HG03558 (cell line): Measurements from ENCODE around the gene KRTAP4-7.
"Not testable (repeated sequence)": the region's sequence is repeated elsewhere in the genome, so short reads cannot be mapped to it uniquely, and the experiment has no call there.

Source experiments
- ATAC-seq: cut with Tn5 transposase; IDR thresholded peaks from one replicate; pipeline ENCODE4 v1.9.1; 2021; ENCODE audit warnings: moderate number of reproducible peaks; ENCODE audit not compliant: unreplicated experiment; ENCODE audit errors: extremely low read depth

Gene KRTAP4-7

GRCh38 chr17:41105347-41105746 lies 21.4 kb downstream of the KRTAP4-7 start, which contains the start of gene KRTAP4-9:
Gene KRTAP4-9 (plus strand): TSS chr17:41105389. CDS start chr17:41105389, 0 bp downstream.
- not testable (repeated sequence) for ATAC-seq

- ATAC-seq: no peak
Measured at GRCh38 chr17:41107941-41108450, 24.0 kb downstream of the KRTAP4-7 start.

DNA sequence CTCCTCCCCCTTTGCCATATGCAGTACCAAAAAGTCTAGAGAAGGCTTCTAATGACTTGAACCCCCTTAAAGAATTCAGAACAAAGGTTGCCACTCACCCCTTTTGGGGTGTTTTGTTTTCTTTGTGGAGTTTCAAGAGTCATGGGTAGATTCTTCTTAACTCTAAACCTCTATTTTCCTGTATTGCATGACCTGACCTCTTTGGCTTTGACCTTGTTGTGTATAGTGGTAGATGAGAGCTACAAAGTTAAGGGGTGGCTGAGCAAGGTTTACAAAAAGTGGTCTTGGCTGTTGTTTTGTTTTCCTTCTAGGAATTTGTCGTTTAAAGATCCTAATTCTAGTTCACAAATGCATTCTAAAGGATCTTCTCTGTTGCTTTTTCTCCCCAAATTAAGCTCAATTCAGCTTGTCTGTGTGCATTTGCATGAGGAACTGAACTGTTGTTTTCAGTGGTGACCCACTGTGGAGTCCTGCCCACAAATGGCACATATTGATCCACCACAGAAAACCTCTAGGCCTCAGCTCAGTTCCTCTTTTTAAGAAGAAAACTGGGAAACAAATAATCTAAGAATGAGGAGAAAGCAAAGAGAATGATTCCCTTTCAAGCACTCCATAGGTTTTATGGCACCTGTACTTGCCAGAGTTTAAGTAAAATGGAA lies 24.9 kb downstream of the KRTAP4-7 start:
- ATAC-seq: not testable (repeated sequence)

GRCh38 chr17:41111151-41111885 lies 27.4 kb downstream of the KRTAP4-7 start:
- no peak for ATAC-seq

DNA sequence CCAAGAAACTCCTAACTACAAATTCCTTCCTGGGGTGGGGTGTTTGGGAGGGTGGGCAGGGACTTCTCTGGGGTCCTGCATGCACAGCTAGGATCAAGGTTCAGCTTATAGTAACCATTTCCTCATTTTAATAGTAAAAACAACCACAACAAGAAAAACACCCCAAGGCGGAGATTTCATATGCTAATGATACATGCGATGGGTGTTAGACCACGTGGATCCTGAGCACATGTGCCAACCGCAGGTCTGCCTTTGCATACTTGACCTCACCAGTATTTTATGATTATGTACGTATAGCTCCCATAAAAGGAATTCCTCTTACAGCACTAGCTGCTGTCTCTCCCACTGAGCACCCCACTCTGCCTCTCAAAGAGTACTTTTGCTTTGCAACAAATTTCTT lies 32.3 kb downstream of the KRTAP4-7 start:
- no peak for ATAC-seq

- not testable (repeated sequence) for ATAC-seq
Measured at GRCh38 chr17:41117846-41118386, 34.0 kb downstream of the KRTAP4-7 start, which contains the start of gene KRTAP4-11. Gene KRTAP4-11 (minus strand): TSS chr17:41118373. CDS start chr17:41118315, 58 bp downstream.

DNA sequence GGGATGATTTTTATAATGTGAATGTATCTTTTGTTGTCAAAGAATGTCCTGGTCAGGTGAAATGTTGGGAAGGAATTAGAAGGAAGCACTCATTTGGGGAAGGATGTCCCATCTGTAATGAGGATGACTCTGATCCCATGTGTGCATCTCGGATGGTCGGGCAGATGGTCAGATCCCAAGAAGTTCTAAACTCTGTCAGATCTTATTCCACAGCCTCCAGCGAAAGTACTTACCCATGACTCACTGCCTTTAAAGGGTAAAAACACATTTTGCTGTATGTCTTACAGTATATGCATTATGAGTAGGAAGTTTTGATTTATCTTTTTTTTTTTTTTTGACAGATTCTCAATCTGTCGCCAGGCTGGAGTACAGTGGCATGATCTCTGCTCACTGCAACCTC lies 34.8 kb downstream of the KRTAP4-7 start:
- no peak for ATAC-seq

DNA sequence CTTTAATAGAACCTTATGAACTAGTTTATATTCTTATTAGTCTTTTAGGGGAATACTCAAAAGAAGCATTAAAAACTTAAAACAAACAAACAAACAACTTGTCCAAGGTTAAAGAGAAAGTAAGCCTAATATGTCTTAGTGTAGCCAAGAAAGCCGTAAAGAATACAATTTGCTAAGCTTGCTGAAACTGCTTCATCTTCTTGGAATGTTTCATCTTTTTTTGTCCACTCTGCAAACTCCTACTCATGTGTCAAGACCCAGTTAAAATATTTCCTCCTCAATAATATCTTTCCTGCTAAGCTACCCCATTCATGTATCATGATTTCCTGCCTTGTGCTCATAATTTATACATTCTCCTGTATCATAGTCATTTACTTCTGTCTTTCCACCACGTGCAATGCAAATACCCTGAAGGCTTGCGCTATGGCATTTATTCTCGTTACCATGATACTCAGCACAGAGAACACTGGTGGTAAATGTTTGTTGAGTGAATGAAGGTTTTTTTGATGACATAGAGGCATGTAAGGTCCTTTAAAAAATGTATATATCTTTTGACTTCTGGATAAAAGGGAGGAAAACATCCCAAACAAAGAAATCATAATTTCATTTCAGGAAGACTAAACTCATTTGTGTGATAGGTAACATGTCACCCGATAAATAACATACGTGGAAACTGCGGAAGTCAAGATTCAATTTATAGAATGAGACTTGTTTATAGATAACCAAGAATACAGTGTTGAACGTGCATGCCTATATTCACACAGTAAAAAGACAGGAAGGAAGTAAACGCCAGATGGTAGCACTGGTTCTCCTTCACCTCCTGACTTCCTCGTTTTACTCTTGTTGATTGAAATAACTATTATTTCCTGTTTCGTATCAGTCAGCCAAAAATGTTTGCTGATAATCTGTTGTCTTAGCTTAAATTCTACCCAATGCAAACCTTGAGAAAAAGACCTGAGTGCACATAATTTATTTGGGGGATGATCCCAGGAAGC lies 36.0 kb downstream of the KRTAP4-7 start:
- not testable (repeated sequence) for ATAC-seq

DNA sequence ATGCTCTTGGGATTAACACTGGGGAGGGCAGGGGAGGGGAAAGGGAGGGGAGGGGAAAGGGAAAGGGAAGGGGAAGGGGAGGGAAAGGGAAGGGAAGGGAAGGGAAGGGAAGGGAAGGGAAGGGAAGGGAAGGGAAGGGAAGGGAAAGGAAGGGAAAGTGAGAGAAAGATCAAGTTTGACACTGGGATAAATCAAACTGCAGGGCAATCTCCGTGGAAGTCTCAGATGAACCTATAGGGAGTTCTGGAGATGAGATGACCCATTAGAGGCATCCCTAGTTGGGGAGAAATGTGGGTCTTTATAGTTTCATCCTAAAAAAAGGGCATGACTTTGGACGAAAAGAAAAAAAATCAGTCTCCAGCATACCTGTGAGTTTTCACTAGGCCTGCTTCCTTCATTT lies 37.8 kb downstream of the KRTAP4-7 start:
- ATAC-seq: no peak

DNA sequence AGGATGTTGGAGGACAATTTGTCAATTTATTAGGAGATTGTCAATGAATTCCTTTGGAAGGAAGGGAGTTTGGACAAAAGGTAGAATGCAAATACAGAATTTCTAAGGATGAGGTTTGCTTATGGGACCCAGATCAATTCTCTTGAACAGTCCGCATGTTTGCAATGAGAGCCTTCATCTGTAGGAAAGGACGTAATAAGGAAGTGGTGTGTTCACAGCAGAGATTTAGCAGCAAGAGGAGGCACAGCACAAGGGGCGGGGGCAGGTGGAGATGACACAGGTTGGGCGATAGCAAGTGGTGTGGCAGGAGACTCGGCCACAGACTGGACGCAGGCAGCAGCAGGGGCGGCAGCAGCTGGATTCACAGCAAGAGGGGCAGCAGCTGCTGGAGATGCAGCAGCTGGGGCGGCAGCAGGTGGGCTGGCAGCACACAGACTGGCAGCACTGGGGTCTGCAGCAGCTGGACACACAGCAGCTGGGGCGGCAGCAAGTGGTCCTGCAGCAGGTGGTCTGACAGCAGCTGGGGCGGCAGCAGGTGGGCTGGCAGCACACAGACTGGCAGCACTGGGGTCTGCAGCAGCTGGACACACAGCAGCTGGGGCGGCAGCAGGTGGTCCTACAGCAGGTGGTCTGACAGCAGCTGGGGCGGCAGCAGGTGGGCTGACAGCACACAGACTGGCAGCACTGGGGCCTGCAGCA lies 39.5 kb downstream of the KRTAP4-7 start:
- ATAC-seq: not testable (repeated sequence)

- not testable (repeated sequence) for ATAC-seq
Measured at GRCh38 chr17:41123991-41124371, 40.0 kb downstream of the KRTAP4-7 start, which contains the start of gene KRTAP4-12. Gene KRTAP4-12 (minus strand): TSS chr17:41124182. CDS start chr17:41124122, 60 bp downstream.

DNA sequence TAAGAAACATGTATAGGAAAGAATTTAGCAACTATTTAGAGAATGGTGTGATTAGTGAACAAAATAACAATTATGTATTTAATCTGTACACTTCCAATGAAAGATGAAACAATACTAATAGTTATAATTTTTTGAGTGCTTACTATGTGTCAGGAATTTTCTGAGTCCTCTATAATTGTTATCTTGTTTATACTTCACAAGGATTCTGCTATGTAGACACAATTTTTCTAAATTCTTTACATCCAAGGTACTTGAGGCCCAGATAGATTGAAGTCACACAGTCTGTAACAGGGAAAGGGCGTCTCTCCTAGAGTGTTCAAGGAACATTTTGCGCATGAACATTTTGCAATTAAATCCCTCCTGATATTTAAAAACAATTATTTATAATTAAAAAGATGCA lies 41.1 kb downstream of the KRTAP4-7 start:
- ATAC-seq: no peak

DNA sequence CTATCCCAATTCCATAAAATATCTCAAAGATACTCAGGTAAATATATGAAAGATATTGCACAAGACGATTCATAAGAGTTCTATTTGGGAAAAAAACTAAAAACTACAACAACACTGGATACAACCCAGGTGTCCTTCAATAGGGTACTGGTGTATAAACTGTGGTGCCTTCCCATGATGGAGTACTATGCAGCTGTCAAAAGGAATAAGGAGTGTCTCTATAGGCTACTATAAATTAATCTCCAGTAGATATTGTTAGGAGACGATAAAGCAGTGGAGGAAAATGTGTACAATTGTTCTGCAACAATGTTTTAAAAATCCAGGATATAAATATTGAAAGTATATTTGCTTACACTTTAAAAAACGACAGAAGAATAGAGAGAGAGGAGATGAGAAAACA lies 42.5 kb downstream of the KRTAP4-7 start:
- ATAC-seq: no peak

DNA sequence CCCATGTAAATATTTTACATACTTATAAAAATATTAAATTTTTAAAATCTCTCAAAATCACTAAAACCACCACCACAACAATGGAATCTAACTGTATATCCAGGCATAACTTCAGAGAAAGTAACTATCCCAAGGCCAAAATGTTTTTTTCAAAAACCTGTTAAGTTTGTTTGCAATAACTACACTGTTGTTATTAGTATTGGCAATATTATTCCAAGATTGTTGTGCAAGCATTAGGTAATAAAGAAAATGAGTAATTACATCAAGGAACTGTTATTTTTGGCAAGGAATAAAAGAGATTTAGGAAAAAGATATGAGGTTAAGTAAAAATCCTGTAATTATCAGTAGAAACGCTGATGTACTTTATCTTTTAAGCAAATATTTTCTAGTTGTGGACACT lies 43.4 kb downstream of the KRTAP4-7 start:
- ATAC-seq: no peak

DNA sequence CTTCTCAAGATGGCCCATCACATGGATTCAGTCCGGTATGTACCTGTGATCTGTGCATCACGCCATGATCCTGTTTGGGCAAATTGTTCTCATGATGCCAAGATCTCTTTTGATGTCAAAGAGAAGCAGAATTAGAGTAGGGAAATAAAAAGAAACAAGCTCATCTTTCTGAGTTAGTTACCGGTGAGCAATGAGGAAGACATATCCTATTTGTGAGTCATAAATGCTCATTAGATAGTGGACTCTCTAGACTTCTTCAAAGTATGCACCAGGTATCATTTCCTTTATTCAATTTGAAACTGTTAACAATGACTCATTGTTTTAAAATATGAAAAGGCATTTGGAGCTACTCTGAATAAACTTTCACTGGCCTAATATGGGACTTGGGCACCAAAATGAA lies 48.0 kb downstream of the KRTAP4-7 start:
- no peak for ATAC-seq

- ATAC-seq: no peak
Measured at GRCh38 chr17:41133880-41134735, 50.2 kb downstream of the KRTAP4-7 start.
